Keratinocyte (primary cell): ENCODE data around the gene UBA52. TPM values are rescaled to one million over a fixed set of nuclear protein-coding genes. Genes with fewer than 3 reads are reported as not detected.

ENCODE experiments used
- DNase-seq: peaks from one replicate; pipeline ENCODE4 v3.0.0-alpha.2; 2011; ENCODE audit warnings: low read depth, missing footprints, low spot score
- FAIRE-seq: peaks from 2 replicates; lab custom pipeline; 2011; peaks lifted over from hg19 to GRCh38; lab: Jason Lieb, UNC
- H2AFZ ChIP-seq: 2 replicates; pipeline ENCODE4 v1.6.0; 2012; ENCODE audit warnings: low read length, control low read depth, inconsistent platforms; ENCODE audit not compliant: control insufficient read depth
- H3K27ac ChIP-seq: 2 replicates; pipeline ENCODE4 v1.5.1; 2011; ENCODE audit warnings: low read length; ENCODE audit not compliant: control insufficient read depth, insufficient read depth
- H3K27me3 ChIP-seq: 3 replicates; pipeline ENCODE4 v1.6.0; 2011; ENCODE audit warnings: low read length; ENCODE audit not compliant: control insufficient read depth, insufficient read depth; ENCODE audit errors: extremely low read depth
- H3K36me3 ChIP-seq, 2 experiments: 2 replicates in 1 of 2; 3 replicates in 1 of 2; pipeline ENCODE4 v1.5.1; 2011; ENCODE audit warnings: low read length in 2 of 2, mild to moderate bottlenecking in 1 of 2; ENCODE audit not compliant: control insufficient read depth in 2 of 2, insufficient read depth in 2 of 2; ENCODE audit errors: extremely low read depth in 1 of 2
- H3K4me1 ChIP-seq: 3 replicates; pipeline ENCODE4 v1.5.1; 2011; ENCODE audit warnings: low read length; ENCODE audit not compliant: control insufficient read depth, insufficient read depth; ENCODE audit errors: extremely low read depth
- H3K4me2 ChIP-seq: 3 replicates; pipeline ENCODE4 v1.6.0; 2011; ENCODE audit warnings: low read depth, low read length; ENCODE audit not compliant: control insufficient read depth, insufficient read depth; ENCODE audit errors: extremely low read depth
- H3K4me3 ChIP-seq, 3 experiments: fragments of 200-600 bp in 1 of 3; sonication (generic) in 1 of 3; 2 replicates in 2 of 3; 3 replicates in 1 of 3; pipeline ENCODE4 v1.5.1; 2011 to 2016; ENCODE audit warnings: low read length in 3 of 3, mild to moderate bottlenecking in 3 of 3, control low read depth in 2 of 3, inconsistent platforms in 1 of 3, low read depth in 1 of 3, mixed read lengths in 1 of 3, mixed run types in 1 of 3, moderate library complexity in 1 of 3; ENCODE audit not compliant: control insufficient read depth in 2 of 3, insufficient read depth in 2 of 3; ENCODE audit errors: extremely low read depth in 1 of 3
- H3K79me2 ChIP-seq: 2 replicates; pipeline ENCODE4 v1.6.0; 2012; ENCODE audit warnings: low read length; ENCODE audit not compliant: control insufficient read depth, insufficient read depth
- H3K9ac ChIP-seq: 3 replicates; pipeline ENCODE4 v1.6.0; 2011; ENCODE audit warnings: low read length; ENCODE audit not compliant: control insufficient read depth, insufficient read depth; ENCODE audit errors: extremely low read depth
- H3K9me1 ChIP-seq: 3 replicates; pipeline ENCODE4 v1.6.0; 2011; ENCODE audit warnings: low read length; ENCODE audit not compliant: control insufficient read depth, insufficient read depth; ENCODE audit errors: extremely low read depth
- H3K9me3 ChIP-seq: 2 replicates; pipeline ENCODE4 v1.5.1; 2012; ENCODE audit warnings: low read depth, low read length; ENCODE audit not compliant: control insufficient read depth
- H4K20me1 ChIP-seq: 3 replicates; pipeline ENCODE4 v1.6.0; 2011; ENCODE audit warnings: low read length; ENCODE audit not compliant: control insufficient read depth, insufficient read depth; ENCODE audit errors: extremely low read depth
- CTCF ChIP-seq, 3 experiments: IDR thresholded peaks in 1 of 3; conservative IDR thresholded peaks in 1 of 3; optimal IDR thresholded peaks in 1 of 3; 2 replicates in 2 of 3; 3 replicates in 1 of 3; pipeline versions ENCODE3 to v1.5.1; 2011; ENCODE audit warnings: low read length in 3 of 3, mild to moderate bottlenecking in 3 of 3, moderate library complexity in 2 of 3, control low read depth in 1 of 3, inconsistent platforms in 1 of 3; ENCODE audit not compliant: insufficient read depth in 2 of 3; ENCODE audit errors: extremely low read depth in 1 of 3
- EZH2 ChIP-seq: IDR thresholded peaks from one replicate; pipeline ENCODE4 v1.6.1; 2012; ENCODE audit warnings: inconsistent platforms, mild to moderate bottlenecking, low read length, moderate library complexity
- dilution Hi-C: fragments of 300-500 bp; cut with MboI; formaldehyde crosslinking; loops from one replicate; pipeline ENCODE4 v1.7.0; 2020; ENCODE audit warnings: low sequenced_read_pairs; ENCODE audit not compliant: extremely low pct_ligation_motif_present
- polyA plus RNA-seq, 5 experiments: library from polyadenylated mRNA; depleted of rRNA in 3 of 5; stranded (reverse) in 3 of 5; stranded (forward) in 1 of 5; unstranded in 1 of 5; fragments of >200 nt; gene quantifications; 1 replicate in 1 of 5; 2 replicates in 3 of 5; 3 replicates in 1 of 5; pipeline versions ENCODE4 v1.2.1 to v1.2.3, GENCODE V29; 2011 to 2012; ENCODE audit warnings: missing spikeins in 2 of 5, low read depth in 1 of 5, low replicate concordance in 1 of 5

The UBA52 gene
- polyA plus RNA-seq, 1 donor (not counting 4 experiments of a cell fraction or from before 2014, with no cell fraction given), result 1,376 TPM

GRCh38 chr19:18523841-18524240, 47.8 kb upstream of the UBA52 start:
- dilution Hi-C loops, result no loop called here
- H3K4me1 ChIP-seq, result peaks cover 31% of the 10 kb centered on the region
- H3K4me3 ChIP-seq, result no peak overlapping the region
- no peaks in the 10 kb centered on the region for H3K27me3 ChIP-seq
- peaks cover 2% of the 10 kb centered on the region for H4K20me1 ChIP-seq
- peaks cover 0 to 3% of the 10 kb centered on the region in 2 experiments for H3K36me3 ChIP-seq
- TF ChIP-seq CTCF (optimal IDR thresholded peaks at IDR 0.05 in 1 of 3, IDR thresholded peaks at IDR 0.05 in 1 of 3, conservative IDR thresholded peaks at IDR 0.05 in 1 of 3; ENCODE audit: extremely low read depth in 1 of 3, insufficient read depth in 2 of 3, low read length in 3 of 3) (no peak), EZH2 (no peak)
- DNase-seq (no peak), FAIRE-seq (no peak)
- no peaks in the 10 kb centered on the region for H3K9me1 ChIP-seq
- no peak overlapping the region for H3K4me2 ChIP-seq
- H3K79me2 ChIP-seq, result peaks cover 29% of the 10 kb centered on the region
- H3K27ac ChIP-seq, result no peak overlapping the region
- no peak overlapping the region for H2AFZ ChIP-seq
- no peak overlapping the region for H3K9ac ChIP-seq
- H3K9me3 ChIP-seq, result no peaks in the 10 kb centered on the region

DNA sequence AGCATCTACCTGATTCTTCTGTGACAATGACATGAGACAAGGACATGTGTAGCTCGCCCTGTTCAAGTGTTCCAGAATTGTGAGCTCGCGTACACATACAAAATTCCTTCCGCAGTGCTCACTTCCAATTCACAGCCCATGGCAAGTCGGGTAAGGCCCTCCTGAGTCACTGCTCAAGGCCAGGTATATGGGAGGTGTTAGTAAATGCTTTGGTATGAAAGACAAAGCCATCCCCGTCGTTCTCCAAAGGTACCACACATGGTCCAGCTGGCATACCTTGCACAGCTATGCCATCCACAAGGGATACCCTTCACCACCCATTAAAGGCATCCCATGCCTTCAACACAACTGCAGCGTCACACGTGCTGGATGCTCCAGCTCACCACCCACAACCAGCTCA, 45.3 kb upstream of the UBA52 start:
- peaks cover under 1% of the 10 kb centered on the region in 2 experiments for H3K36me3 ChIP-seq
- peak overlapping the region; percentile 43 for H3K27ac ChIP-seq
- H4K20me1 ChIP-seq, result no peaks in the 10 kb centered on the region
- no peak for TF ChIP-seq CTCF (optimal IDR thresholded peaks at IDR 0.05 in 1 of 3, IDR thresholded peaks at IDR 0.05 in 1 of 3, conservative IDR thresholded peaks at IDR 0.05 in 1 of 3; ENCODE audit: extremely low read depth in 1 of 3, insufficient read depth in 2 of 3, low read length in 3 of 3)
- peak overlapping the region; percentile 51 for H3K4me2 ChIP-seq
- DNase-seq (peak; percentile 86), FAIRE-seq (peak; percentile 100)
- no peaks in the 10 kb centered on the region for H3K9me1 ChIP-seq
- no peak overlapping the region for H3K9ac ChIP-seq
- H3K9me3 ChIP-seq, result no peaks in the 10 kb centered on the region
- H3K27me3 ChIP-seq, result no peaks in the 10 kb centered on the region
- H3K4me3 ChIP-seq, result no peak overlapping the region
- peaks cover 18% of the 10 kb centered on the region for H3K4me1 ChIP-seq
- peak overlapping the region; percentile 87 for H2AFZ ChIP-seq
- peaks cover 6% of the 10 kb centered on the region for H3K79me2 ChIP-seq
- dilution Hi-C loops, result no loop called here
